GM23338 (cell line): ENCODE results near the gene TPST1. TPM values are rescaled to one million over a fixed set of nuclear protein-coding genes. Genes with fewer than 3 reads are reported as not detected.

Experiments
- ATAC-seq: fragments of 200-7000 bp; cut with Tn5 transposase; 3 replicates; pipeline ENCODE4 v1.9.1; 2020
- DNase-seq: peaks from one replicate; pipeline ENCODE4 v3.0.0-alpha.2; 2015; ENCODE audit warnings: low spot score
- H2AFZ ChIP-seq: fragments of 200-600 bp; sonication (generic); 2 replicates; pipeline ENCODE4 v1.8.0; 2016; ENCODE audit warnings: antibody characterized with exemption, mild to moderate bottlenecking, moderate library complexity
- H3F3A ChIP-seq: fragments of 200-600 bp; sonication (generic); replicated peaks from 2 replicates; pipeline ENCODE4 v1.8.0; 2017; ENCODE audit warnings: antibody characterized with exemption, mixed run types, low read depth
- H3K27ac ChIP-seq: fragments of 200-600 bp; sonication (generic); 2 replicates; pipeline ENCODE4 v1.6.1; 2016; ENCODE audit warnings: low read depth
- H3K27me3 ChIP-seq: fragments of 200-600 bp; sonication (generic); 2 replicates; pipeline ENCODE4 v1.8.0; 2016; ENCODE audit warnings: mild to moderate bottlenecking, mixed run types, moderate library complexity; ENCODE audit not compliant: insufficient read depth
- H3K36me3 ChIP-seq: fragments of 200-600 bp; sonication (generic); 2 replicates; pipeline ENCODE4 v1.8.0; 2016; ENCODE audit warnings: mild to moderate bottlenecking; ENCODE audit not compliant: insufficient read depth
- H3K4me1 ChIP-seq: fragments of 200-600 bp; sonication (generic); 2 replicates; pipeline ENCODE4 v1.8.0; 2016; ENCODE audit warnings: mild to moderate bottlenecking, moderate library complexity; ENCODE audit not compliant: insufficient read depth
- H3K4me2 ChIP-seq: fragments of 200-600 bp; sonication (generic); 2 replicates; pipeline ENCODE4 v1.7.1; 2017; ENCODE audit warnings: mixed run types
- H3K4me3 ChIP-seq: fragments of 200-600 bp; sonication (generic); 2 replicates; pipeline ENCODE4 v1.6.1; 2016; ENCODE audit warnings: mixed run types
- H3K79me2 ChIP-seq: fragments of 200-600 bp; sonication (generic); replicated peaks from 2 replicates; pipeline ENCODE4 v1.8.0; 2017; ENCODE audit warnings: mild to moderate bottlenecking; ENCODE audit not compliant: insufficient read depth
- H3K9me2 ChIP-seq: fragments of 200-600 bp; sonication (generic); 2 replicates; pipeline ENCODE4 v1.8.0; 2017; ENCODE audit not compliant: insufficient read depth
- H4K20me1 ChIP-seq: fragments of 200-600 bp; sonication (generic); replicated peaks from 2 replicates; pipeline ENCODE4 v1.8.0; 2017; ENCODE audit warnings: mild to moderate bottlenecking; ENCODE audit not compliant: insufficient read depth
- H3K27ac Mint-ChIP-seq: 2 replicates; pipeline ENCODE4 v1.8.0; 2020; ENCODE audit warnings: inconsistent platforms, mild to moderate bottlenecking, moderate library complexity, mixed read lengths
- H3K27me3 Mint-ChIP-seq: 3 replicates; pipeline ENCODE4 v1.8.0; 2022; ENCODE audit warnings: low read depth, mild to moderate bottlenecking, moderate library complexity, mixed read lengths, inconsistent platforms; ENCODE audit not compliant: insufficient read depth, poor library complexity
- H3K36me3 Mint-ChIP-seq: 3 replicates; pipeline ENCODE4 v1.8.0; 2021; ENCODE audit warnings: low read depth, mild to moderate bottlenecking, inconsistent platforms, moderate library complexity, mixed read lengths
- H3K4me1 Mint-ChIP-seq: 3 replicates; pipeline ENCODE4 v1.8.0; 2020; ENCODE audit warnings: mild to moderate bottlenecking, inconsistent platforms, mixed read lengths
- H3K4me3 Mint-ChIP-seq: 3 replicates; pipeline ENCODE4 v1.8.0; 2021; ENCODE audit warnings: moderate library complexity, mild to moderate bottlenecking, inconsistent platforms, mixed read lengths
- H3K9me3 Mint-ChIP-seq: 3 replicates; pipeline ENCODE4 v1.8.0; 2020; ENCODE audit warnings: moderate library complexity, mild to moderate bottlenecking, inconsistent platforms, mixed read lengths
- CREB1 ChIP-seq: fragments of 250-450 bp; sonication (Bioruptor Pico); IDR thresholded peaks from 2 replicates; pipeline ENCODE4 v1.5.0; 2020; ENCODE audit warnings: low read depth, mild to moderate bottlenecking, moderate library complexity
- ETS1 ChIP-seq: IDR thresholded peaks from 2 replicates; pipeline ENCODE4 v1.6.1; 2016; ENCODE audit warnings: antibody characterized with exemption
- EZH2 ChIP-seq: fragments of 200-600 bp; sonication (generic); IDR thresholded peaks from one replicate; pipeline ENCODE4 v1.8.0; 2017; ENCODE audit warnings: antibody characterized with exemption, mild to moderate bottlenecking, low read depth; ENCODE audit not compliant: unreplicated experiment
- EZH2phosphoT487 ChIP-seq: fragments of 200-600 bp; sonication (generic); IDR thresholded peaks from one replicate; pipeline ENCODE4 v1.8.1; 2018; ENCODE audit warnings: antibody characterized with exemption; ENCODE audit not compliant: unreplicated experiment
- JUNB ChIP-seq: IDR thresholded peaks from one replicate; pipeline ENCODE4 v1.6.1; 2016; ENCODE audit warnings: antibody characterized with exemption; ENCODE audit not compliant: unreplicated experiment
- NANOG ChIP-seq: IDR thresholded peaks from 2 replicates; pipeline ENCODE4 v1.6.1; 2016; ENCODE audit warnings: antibody characterized with exemption, borderline replicate concordance
- POLR2AphosphoS5 ChIP-seq: IDR thresholded peaks from 2 replicates; pipeline ENCODE4 v1.6.1; 2016; ENCODE audit warnings: antibody characterized with exemption, low read depth
- STAT1 ChIP-seq: IDR thresholded peaks from one replicate; pipeline ENCODE4 v1.6.1; 2016; ENCODE audit warnings: antibody characterized with exemption; ENCODE audit not compliant: unreplicated experiment
- ZNF114 ChIP-seq: fragments of 250-450 bp; sonication (Bioruptor Pico); IDR thresholded peaks from 2 replicates; pipeline ENCODE4 v1.5.0; 2020; ENCODE audit warnings: mild to moderate bottlenecking, moderate library complexity
- ZNF331 ChIP-seq: fragments of 250-450 bp; sonication (Bioruptor Pico); IDR thresholded peaks from 2 replicates; pipeline ENCODE4 v1.5.0; 2020; ENCODE audit warnings: low read depth, mild to moderate bottlenecking, moderate library complexity
- ZNF462 ChIP-seq: fragments of 250-450 bp; sonication (Bioruptor Pico); IDR thresholded peaks from 2 replicates; pipeline ENCODE4 v1.5.0; 2020; ENCODE audit warnings: mild to moderate bottlenecking, moderate library complexity
- polyA plus RNA-seq: library from polyadenylated mRNA; unstranded; fragments of >200 nt; fragmentation: Nextera tagmentation; extraction: Ambion mirVana; gene quantifications from 2 replicates; pipeline ENCODE4 v1.2.1, GENCODE V29; 2016
- total RNA-seq: library from RNA; depleted of rRNA; stranded (reverse); fragments of >200 nt; shearing (Covaris generic); gene quantifications from 2 replicates; pipeline ENCODE4 v1.2.3, GENCODE V29; 2014
- TF ChIP-seq, protein P1 (sequence below): IDR thresholded peaks from one replicate; pipeline ENCODE4 v1.6.1; 2018; ENCODE audit warnings: antibody characterized with exemption; ENCODE audit not compliant: unreplicated experiment
- TF ChIP-seq, protein P2 (sequence below), 2 experiments: fragments of 200-600 bp in 1 of 2; sonication (generic) in 1 of 2; conservative IDR thresholded peaks; 2 replicates each; pipeline versions ENCODE4 v1.5.1 to v1.6.1; 2016 to 2017; ENCODE audit warnings: antibody characterized with exemption in 2 of 2, low read depth in 2 of 2, mild to moderate bottlenecking in 2 of 2, moderate library complexity in 1 of 2

Gene TPST1
- total and polyA plus RNA-seq, 2 experiments from 2014 or later, result 10.7 to 19.2 TPM

DNA sequence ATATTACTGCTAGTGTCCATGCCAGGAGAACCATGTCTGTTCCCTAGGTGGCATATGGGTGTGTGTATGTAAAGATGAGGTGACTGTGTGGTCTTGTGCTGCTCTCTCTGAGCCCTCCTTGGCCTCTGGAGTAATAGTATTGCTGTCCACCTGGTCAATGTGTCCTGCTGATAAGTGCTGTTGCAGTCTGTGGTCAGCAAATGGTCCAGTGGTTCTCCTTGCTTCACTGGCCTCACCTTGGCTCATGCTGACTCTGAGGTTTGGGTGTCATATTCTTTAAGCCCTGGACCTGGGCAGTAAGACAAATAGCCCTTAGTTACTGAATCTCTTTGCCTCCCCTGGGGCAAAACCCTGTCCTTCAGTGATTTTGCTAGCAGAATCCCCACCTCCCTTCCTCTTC is 56.8 kb downstream of the TPST1 start:
- Histone ChIP-seq H3K4me2 (no peak overlapping the region), H2AFZ (no peak overlapping the region), H3K27me3 (no peaks in the 10 kb centered on the region), H3F3A (no peaks in the 10 kb centered on the region), H3K79me2 (peaks cover 24% of the 10 kb centered on the region), H3K36me3 (peaks cover 12% of the 10 kb centered on the region; the same call in 1 of the 2 replicates), H4K20me1 (no peaks in the 10 kb centered on the region), H3K9me2 (peaks cover 2% of the 10 kb centered on the region; the same call in 1 of the 2 replicates), H3K4me1 (peaks cover 15% of the 10 kb centered on the region; the same call in 1 of the 2 replicates), H3K4me3 (no peak overlapping the region), H3K27ac (no peak overlapping the region)
- TF ChIP-seq CREB1 (no peak), ZNF114 (no peak), ETS1 (no peak), ZNF462 (no peak), STAT1 (no peak), EZH2 (no peak), EZH2phosphoT487 (no peak), POLR2AphosphoS5 (no peak), ZNF331 (no peak), JUNB (no peak), NANOG (no peak)
- TF ChIP-seq, protein P1, sequence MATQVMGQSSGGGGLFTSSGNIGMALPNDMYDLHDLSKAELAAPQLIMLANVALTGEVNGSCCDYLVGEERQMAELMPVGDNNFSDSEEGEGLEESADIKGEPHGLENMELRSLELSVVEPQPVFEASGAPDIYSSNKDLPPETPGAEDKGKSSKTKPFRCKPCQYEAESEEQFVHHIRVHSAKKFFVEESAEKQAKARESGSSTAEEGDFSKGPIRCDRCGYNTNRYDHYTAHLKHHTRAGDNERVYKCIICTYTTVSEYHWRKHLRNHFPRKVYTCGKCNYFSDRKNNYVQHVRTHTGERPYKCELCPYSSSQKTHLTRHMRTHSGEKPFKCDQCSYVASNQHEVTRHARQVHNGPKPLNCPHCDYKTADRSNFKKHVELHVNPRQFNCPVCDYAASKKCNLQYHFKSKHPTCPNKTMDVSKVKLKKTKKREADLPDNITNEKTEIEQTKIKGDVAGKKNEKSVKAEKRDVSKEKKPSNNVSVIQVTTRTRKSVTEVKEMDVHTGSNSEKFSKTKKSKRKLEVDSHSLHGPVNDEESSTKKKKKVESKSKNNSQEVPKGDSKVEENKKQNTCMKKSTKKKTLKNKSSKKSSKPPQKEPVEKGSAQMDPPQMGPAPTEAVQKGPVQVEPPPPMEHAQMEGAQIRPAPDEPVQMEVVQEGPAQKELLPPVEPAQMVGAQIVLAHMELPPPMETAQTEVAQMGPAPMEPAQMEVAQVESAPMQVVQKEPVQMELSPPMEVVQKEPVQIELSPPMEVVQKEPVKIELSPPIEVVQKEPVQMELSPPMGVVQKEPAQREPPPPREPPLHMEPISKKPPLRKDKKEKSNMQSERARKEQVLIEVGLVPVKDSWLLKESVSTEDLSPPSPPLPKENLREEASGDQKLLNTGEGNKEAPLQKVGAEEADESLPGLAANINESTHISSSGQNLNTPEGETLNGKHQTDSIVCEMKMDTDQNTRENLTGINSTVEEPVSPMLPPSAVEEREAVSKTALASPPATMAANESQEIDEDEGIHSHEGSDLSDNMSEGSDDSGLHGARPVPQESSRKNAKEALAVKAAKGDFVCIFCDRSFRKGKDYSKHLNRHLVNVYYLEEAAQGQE, result no peak
- TF ChIP-seq, protein P2, sequence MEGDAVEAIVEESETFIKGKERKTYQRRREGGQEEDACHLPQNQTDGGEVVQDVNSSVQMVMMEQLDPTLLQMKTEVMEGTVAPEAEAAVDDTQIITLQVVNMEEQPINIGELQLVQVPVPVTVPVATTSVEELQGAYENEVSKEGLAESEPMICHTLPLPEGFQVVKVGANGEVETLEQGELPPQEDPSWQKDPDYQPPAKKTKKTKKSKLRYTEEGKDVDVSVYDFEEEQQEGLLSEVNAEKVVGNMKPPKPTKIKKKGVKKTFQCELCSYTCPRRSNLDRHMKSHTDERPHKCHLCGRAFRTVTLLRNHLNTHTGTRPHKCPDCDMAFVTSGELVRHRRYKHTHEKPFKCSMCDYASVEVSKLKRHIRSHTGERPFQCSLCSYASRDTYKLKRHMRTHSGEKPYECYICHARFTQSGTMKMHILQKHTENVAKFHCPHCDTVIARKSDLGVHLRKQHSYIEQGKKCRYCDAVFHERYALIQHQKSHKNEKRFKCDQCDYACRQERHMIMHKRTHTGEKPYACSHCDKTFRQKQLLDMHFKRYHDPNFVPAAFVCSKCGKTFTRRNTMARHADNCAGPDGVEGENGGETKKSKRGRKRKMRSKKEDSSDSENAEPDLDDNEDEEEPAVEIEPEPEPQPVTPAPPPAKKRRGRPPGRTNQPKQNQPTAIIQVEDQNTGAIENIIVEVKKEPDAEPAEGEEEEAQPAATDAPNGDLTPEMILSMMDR (conservative IDR thresholded peaks at IDR 0.05; ENCODE audit: low read depth in 2 of 2), result no peak
- DNase-seq (no peak), ATAC-seq (no peak)
- peaks cover 1% of the 10 kb centered on the region for H3K27me3 Mint-ChIP-seq
- H3K4me1 Mint-ChIP-seq, result peaks cover 13% of the 10 kb centered on the region
- no peak overlapping the region for H3K27ac Mint-ChIP-seq
- peaks cover 26% of the 10 kb centered on the region for H3K36me3 Mint-ChIP-seq
- H3K4me3 Mint-ChIP-seq, result no peak overlapping the region
- H3K9me3 Mint-ChIP-seq, result peaks cover 27% of the 10 kb centered on the region
